ENCODE results near the gene DDB1. TPM values are rescaled to one million over a fixed set of nuclear protein-coding genes. Genes with fewer than 3 reads are reported as not detected.

Gene DDB1
- polyA plus RNA-seq, 1 donor from 2014 or later, result 203 TPM

GRCh38 chr11:61356706-61357105 lies 23.8 kb upstream of the DDB1 start:
- H4K20me1 ChIP-seq (ENCODE audit: insufficient read depth), result no peaks in the 10 kb centered on the region
- TF ChIP-seq EP300 (conservative IDR thresholded peaks at IDR 0.05; ENCODE audit: poor library complexity, severe bottlenecking), result no peak
- no peak for TF ChIP-seq EZH2 (IDR thresholded peaks at IDR 0.05; ENCODE audit: borderline replicate concordance, insufficient read depth, low read length, poor library complexity, severe bottlenecking)
- TF ChIP-seq POLR2AphosphoS5 (IDR thresholded peaks at IDR 0.05), result no peak
- TF ChIP-seq SMC3 (conservative IDR thresholded peaks at IDR 0.05; ENCODE audit: poor library complexity), result no peak
- no peak for TF ChIP-seq RAD21 (conservative IDR thresholded peaks at IDR 0.05)
- no peak for TF ChIP-seq REST (IDR thresholded peaks at IDR 0.05; ENCODE audit: borderline replicate concordance)
- TF ChIP-seq TAF1 (IDR thresholded peaks at IDR 0.05; ENCODE audit: low read depth), result no peak
- TF ChIP-seq CTCF (IDR thresholded peaks at IDR 0.05; ENCODE audit: poor library complexity, severe bottlenecking), result no peak
- TF ChIP-seq MXI1 (conservative IDR thresholded peaks at IDR 0.05; ENCODE audit: poor library complexity, severe bottlenecking), result no peak
- no peak overlapping the region for H3K9ac ChIP-seq (ENCODE audit: low read length)
- H3K4me2 ChIP-seq (ENCODE audit: low read length), result no peak overlapping the region
- H3K9me3 ChIP-seq (ENCODE audit: low read length), result no peaks in the 10 kb centered on the region
- no peaks in the 10 kb centered on the region for H3K27me3 ChIP-seq (ENCODE audit: insufficient read depth, low read depth, low read length)
- H3K36me3 ChIP-seq (ENCODE audit: insufficient read depth, low read length), result no peaks in the 10 kb centered on the region
- H3K9me2 ChIP-seq (ENCODE audit: insufficient read depth, low read length), result no peaks in the 10 kb centered on the region
- H3K79me2 ChIP-seq (replicated peaks; ENCODE audit: insufficient read depth, low read length), result peaks cover 8% of the 10 kb centered on the region
- no peak overlapping the region for H2AFZ ChIP-seq (ENCODE audit: low read depth, low read length)
- H3F3A ChIP-seq (ENCODE audit: insufficient read depth, low read length, poor library complexity, severe bottlenecking), result no peaks in the 10 kb centered on the region
- no peak overlapping the region for H3K4me3 ChIP-seq (ENCODE audit: low read length)
- no peak overlapping the region for H3K27ac ChIP-seq (ENCODE audit: low read length)

GRCh38 chr11:61354208-61354607 lies 21.3 kb upstream of the DDB1 start:
- no peak overlapping the region for H2AFZ ChIP-seq (ENCODE audit: low read depth, low read length)
- H3K79me2 ChIP-seq (replicated peaks; ENCODE audit: insufficient read depth, low read length), result no peaks in the 10 kb centered on the region
- no peak overlapping the region for H3K4me2 ChIP-seq (ENCODE audit: low read length)
- H3K9ac ChIP-seq (ENCODE audit: low read length), result no peak overlapping the region
- H3K27me3 ChIP-seq (ENCODE audit: insufficient read depth, low read depth, low read length), result no peaks in the 10 kb centered on the region
- no peak overlapping the region for H3K27ac ChIP-seq (ENCODE audit: low read length)
- no peaks in the 10 kb centered on the region for H3K9me3 ChIP-seq (ENCODE audit: low read length)
- TF ChIP-seq TAF1 (IDR thresholded peaks at IDR 0.05; ENCODE audit: low read depth) (no peak), REST (IDR thresholded peaks at IDR 0.05; ENCODE audit: borderline replicate concordance) (no peak), MXI1 (conservative IDR thresholded peaks at IDR 0.05; ENCODE audit: poor library complexity, severe bottlenecking) (no peak), EZH2 (IDR thresholded peaks at IDR 0.05; ENCODE audit: borderline replicate concordance, insufficient read depth, low read length, poor library complexity, severe bottlenecking) (no peak), RAD21 (conservative IDR thresholded peaks at IDR 0.05) (no peak), SMC3 (conservative IDR thresholded peaks at IDR 0.05; ENCODE audit: poor library complexity) (no peak), EP300 (conservative IDR thresholded peaks at IDR 0.05; ENCODE audit: poor library complexity, severe bottlenecking) (no peak), POLR2AphosphoS5 (IDR thresholded peaks at IDR 0.05) (no peak), CTCF (IDR thresholded peaks at IDR 0.05; ENCODE audit: poor library complexity, severe bottlenecking) (no peak)
- no peaks in the 10 kb centered on the region for H4K20me1 ChIP-seq (ENCODE audit: insufficient read depth)
- no peak overlapping the region for H3K4me3 ChIP-seq (ENCODE audit: low read length)
- H3F3A ChIP-seq (ENCODE audit: insufficient read depth, low read length, poor library complexity, severe bottlenecking), result no peaks in the 10 kb centered on the region
- H3K36me3 ChIP-seq (ENCODE audit: insufficient read depth, low read length), result no peaks in the 10 kb centered on the region
- H3K9me2 ChIP-seq (ENCODE audit: insufficient read depth, low read length), result no peaks in the 10 kb centered on the region

Data from neural cell (in vitro differentiated cells).